GM03348 (cell line): Measurements from ENCODE around the gene HNF1A.

Experiments used
- DNase-seq: peaks from one replicate; pipeline ENCODE4 v3.0.0; 2012; ENCODE audit warnings: low spot score

Gene HNF1A

GRCh38 chr12:121050725-121051124 lies 72.4 kb downstream of the HNF1A start:
- no peak for DNase-seq
